H1 (cell line): ENCODE data around the gene CCDC88A. TPM values are rescaled to one million over a fixed set of nuclear protein-coding genes. Genes with fewer than 3 reads are reported as not detected.

Source experiments
- CTCF ChIA-PET: fragments of 300-600 bp; sonication (Branson Sonifier 250); formaldehyde crosslinking; loops from one replicate; lab custom pipeline; 2021; ENCODE audit not compliant: partially characterized antibody; lab: Charles Lee
- POLR2A ChIA-PET: fragments of 300-600 bp; sonication (Branson Sonifier 250); formaldehyde crosslinking; loops from one replicate; lab custom pipeline; 2021; ENCODE audit warnings: inconsistent platforms; ENCODE audit not compliant: partially characterized antibody; lab: Charles Lee
- DNase-seq, 2 experiments: peaks; one replicate each; pipeline versions ENCODE4 v3.0.0 to v3.0.0-alpha.2; 2010 to 2022; ENCODE audit warnings: low spot score in 2 of 2, low read depth in 1 of 2, mixed read lengths in 1 of 2
- FAIRE-seq: peaks from 2 replicates; lab custom pipeline; 2011; peaks lifted over from hg19 to GRCh38; lab: Jason Lieb, UNC
- H2AFZ ChIP-seq: 2 replicates; pipeline ENCODE4 v1.8.1; 2012; ENCODE audit warnings: low read length, inconsistent platforms
- H2AK5ac ChIP-seq: 2 replicates; pipeline ENCODE4 v1.6.1; 2013; ENCODE audit warnings: low read depth, low read length
- H2BK120ac ChIP-seq: replicated peaks from 2 replicates; pipeline ENCODE3; 2013; ENCODE audit warnings: low read depth, low read length, inconsistent platforms
- H2BK12ac ChIP-seq: 2 replicates; pipeline ENCODE4 v1.6.1; 2013; ENCODE audit warnings: low read depth, low read length
- H2BK15ac ChIP-seq: 2 replicates; pipeline ENCODE4 v1.6.1; 2013; ENCODE audit warnings: low read length
- H2BK20ac ChIP-seq: 2 replicates; pipeline ENCODE4 v1.6.1; 2013; ENCODE audit warnings: low read length
- H2BK5ac ChIP-seq: 2 replicates; pipeline ENCODE4 v1.6.1; 2013; ENCODE audit warnings: low read depth, low read length
- H3K14ac ChIP-seq: 2 replicates; pipeline ENCODE4 v1.6.1; 2013; ENCODE audit warnings: inconsistent platforms; ENCODE audit not compliant: insufficient read length
- H3K18ac ChIP-seq: 2 replicates; pipeline ENCODE4 v1.6.1; 2013; ENCODE audit warnings: low read length; ENCODE audit errors: extremely low read depth
- H3K23ac ChIP-seq: 2 replicates; pipeline ENCODE4 v1.6.1; 2013; ENCODE audit warnings: inconsistent platforms; ENCODE audit not compliant: insufficient read length
- H3K23me2 ChIP-seq: 2 replicates; pipeline ENCODE4 v1.6.1; 2013; ENCODE audit warnings: low read depth, low read length
- H3K27ac ChIP-seq: 2 replicates; pipeline ENCODE4 v1.6.1; 2011; ENCODE audit warnings: low read depth, low read length, inconsistent platforms
- H3K27me3 ChIP-seq, 4 experiments: replicated peaks in 1 of 4; 1 replicate in 1 of 4; 2 replicates in 3 of 4; pipeline versions ENCODE4 v1.6.1 to v1.8.1; 2011 to 2013; ENCODE audit warnings: low read length in 3 of 4, mild to moderate bottlenecking in 3 of 4, inconsistent platforms in 2 of 4, mixed read lengths in 2 of 4, moderate library complexity in 1 of 4; ENCODE audit not compliant: control insufficient read depth in 3 of 4, insufficient read depth in 3 of 4; ENCODE audit errors: extremely low read depth in 1 of 4
- H3K36me3 ChIP-seq, 4 experiments: 2 replicates each; pipeline versions ENCODE4 v1.6.1 to v1.8.1; 2011 to 2013; ENCODE audit warnings: mild to moderate bottlenecking in 4 of 4, low read length in 3 of 4, moderate library complexity in 2 of 4, control low read depth in 1 of 4, inconsistent platforms in 1 of 4; ENCODE audit not compliant: insufficient read depth in 4 of 4, control insufficient read depth in 2 of 4
- H3K4ac ChIP-seq: replicated peaks from 2 replicates; pipeline ENCODE3; 2013; ENCODE audit warnings: low read length, low read depth, mixed read lengths, inconsistent platforms; ENCODE audit not compliant: insufficient read length
- H3K4me1 ChIP-seq, 4 experiments: replicated peaks in 1 of 4; 1 replicate in 1 of 4; 2 replicates in 3 of 4; pipeline versions ENCODE4 v1.6.1 to v1.8.1; 2011 to 2013; ENCODE audit warnings: low read length in 3 of 4, inconsistent platforms in 2 of 4, mixed read lengths in 1 of 4; ENCODE audit not compliant: insufficient read depth in 4 of 4, control insufficient read depth in 3 of 4
- H3K4me2 ChIP-seq, 2 experiments: 2 replicates each; pipeline versions ENCODE4 v1.6.1 to v1.8.1; 2011 to 2013; ENCODE audit warnings: low read depth in 2 of 2, low read length in 2 of 2, control low read depth in 1 of 2, inconsistent platforms in 1 of 2, mild to moderate bottlenecking in 1 of 2; ENCODE audit not compliant: insufficient read depth in 1 of 2
- H3K4me3 ChIP-seq, 4 experiments: fragments of 200-600, 300-600 bp in 1 of 4; sonication (generic), shearing (Covaris generic), sonication (Bioruptor Twin) in 1 of 4; 2 replicates each; pipeline versions ENCODE4 v1.5.1 to v1.8.1; 2011 to 2016; ENCODE audit warnings: low read length in 4 of 4, low read depth in 3 of 4, control low read depth in 2 of 4, inconsistent platforms in 2 of 4, mild to moderate bottlenecking in 2 of 4, mixed read lengths in 1 of 4, moderate library complexity in 1 of 4; ENCODE audit not compliant: insufficient read depth in 2 of 4; ENCODE audit errors: extremely low read depth in 1 of 4
- H3K56ac ChIP-seq: replicated peaks from 2 replicates; pipeline ENCODE3; 2013; ENCODE audit warnings: low read depth, mild to moderate bottlenecking, mixed read lengths, low read length, inconsistent platforms; ENCODE audit not compliant: insufficient read length
- H3K79me1 ChIP-seq: 2 replicates; pipeline ENCODE4 v1.6.1; 2013; ENCODE audit warnings: low read depth, low read length, control low read depth
- H3K79me2 ChIP-seq, 2 experiments: 2 replicates each; pipeline versions ENCODE4 v1.6.1 to v1.8.1; 2012 to 2013; ENCODE audit warnings: low read length in 2 of 2, mild to moderate bottlenecking in 2 of 2, inconsistent platforms in 1 of 2; ENCODE audit not compliant: insufficient read depth in 2 of 2, control insufficient read depth in 1 of 2
- H3K9ac ChIP-seq, 4 experiments: replicated peaks in 1 of 4; 1 replicate in 1 of 4; 2 replicates in 3 of 4; pipeline versions ENCODE4 v1.6.1 to v1.8.1; 2011 to 2013; ENCODE audit warnings: low read depth in 3 of 4, low read length in 3 of 4, control low read depth in 2 of 4, mild to moderate bottlenecking in 2 of 4, moderate library complexity in 2 of 4, inconsistent platforms in 1 of 4; ENCODE audit errors: extremely low read depth in 1 of 4
- H3K9me3 ChIP-seq, 2 experiments: 2 replicates each; pipeline versions ENCODE4 v1.6.1 to v1.8.1; 2012 to 2013; ENCODE audit warnings: mild to moderate bottlenecking in 2 of 2, moderate library complexity in 2 of 2, control low read depth in 1 of 2, inconsistent platforms in 1 of 2, low read depth in 1 of 2, low read length in 1 of 2, mixed read lengths in 1 of 2; ENCODE audit not compliant: insufficient read depth in 2 of 2
- H4K20me1 ChIP-seq, 2 experiments: replicated peaks in 1 of 2; 2 replicates each; pipeline versions ENCODE3 to v1.8.1; 2011 to 2013; ENCODE audit warnings: inconsistent platforms in 2 of 2, low read length in 2 of 2, mild to moderate bottlenecking in 1 of 2; ENCODE audit not compliant: insufficient read depth in 2 of 2, control insufficient read depth in 1 of 2
- H4K5ac ChIP-seq: 2 replicates; pipeline ENCODE4 v1.6.1; 2013; ENCODE audit warnings: low read length, low read depth, mixed read lengths, inconsistent platforms; ENCODE audit not compliant: insufficient read length
- H4K8ac ChIP-seq: 2 replicates; pipeline ENCODE4 v1.8.0; 2013; ENCODE audit warnings: mild to moderate bottlenecking, moderate library complexity, low read length, inconsistent platforms; ENCODE audit not compliant: insufficient read depth; ENCODE audit errors: extremely low read depth
- H4K91ac ChIP-seq: replicated peaks from 2 replicates; pipeline ENCODE3; 2013; ENCODE audit warnings: low read length, mixed read lengths, inconsistent platforms; ENCODE audit not compliant: insufficient read length
- ASH2L ChIP-seq: fragments of 200-600, 300-600 bp; sonication (generic); IDR thresholded peaks from one replicate; pipeline ENCODE4 v1.7.1; 2017; ENCODE audit warnings: low read length
- BACH1 ChIP-seq: IDR thresholded peaks from 2 replicates; pipeline ENCODE4 v1.6.1; 2012; ENCODE audit warnings: low read length, improper control_type of control experiment
- GABPA ChIP-seq: IDR thresholded peaks from 2 replicates; pipeline ENCODE4 v1.6.1; 2011; ENCODE audit warnings: mild to moderate bottlenecking, low read length, moderate library complexity, borderline replicate concordance; ENCODE audit not compliant: insufficient read depth
- GTF2F1 ChIP-seq: IDR thresholded peaks from 2 replicates; pipeline ENCODE4 v1.6.1; 2012; ENCODE audit warnings: low read depth, low read length, improper control_type of control experiment, borderline replicate concordance
- KDM4A ChIP-seq: IDR thresholded peaks from one replicate; pipeline ENCODE4 v1.7.1; 2012; ENCODE audit warnings: low read depth, mild to moderate bottlenecking, moderate library complexity, low read length, inconsistent platforms; ENCODE audit not compliant: severe bottlenecking
- WGBS, 2 experiments: shearing (Covaris generic) in 1 of 2; methylation state at CpG; one replicate each; pipeline versions ENCODE4 v1.1.6 to v1.1.7; 2013 to 2015; ENCODE audit warnings: low lambda C conversion rate in 2 of 2, mixed read lengths in 2 of 2, inconsistent platforms in 1 of 2, low coverage in 1 of 2, missing lambda C conversion rate in 1 of 2; ENCODE audit not compliant: insufficient replicate concordance in 2 of 2, insufficient coverage in 1 of 2, insufficient read length in 1 of 2; ENCODE audit errors: extremely low coverage in 1 of 2, missing lambda C conversion rate in 1 of 2; 5-methylcytosine and 5-hydroxymethylcytosine counted together
- polyA plus RNA-seq, 7 experiments: library from polyadenylated mRNA; depleted of rRNA in 3 of 7; stranded (reverse) in 5 of 7; unstranded in 2 of 7; fragments of >200 nt in 5 of 7; fragments of 200-250 nt in 2 of 7; gene quantifications; 1 replicate in 5 of 7; 2 replicates in 1 of 7; 4 replicates in 1 of 7; pipeline versions ENCODE4 v1.2.1 to v1.2.3, GENCODE V29; 2011 to 2013; ENCODE audit warnings: missing spikeins in 2 of 7, mixed read lengths in 2 of 7
- total RNA-seq: library from RNA; stranded (reverse); fragmentation: NEBNext Ultra II Directional; extraction: Animal tissue kit (Norgen Biotek cat#: 25700); gene quantifications from 2 replicates; pipeline ENCODE4 v1.2.1, GENCODE V29; 2021

CCDC88A gene
- total and polyA plus RNA-seq, 2 of the 8 experiments (the other 6 are each of a cell fraction or from before 2014, with no cell fraction given), result 27.0 to 98.0 TPM

DNA sequence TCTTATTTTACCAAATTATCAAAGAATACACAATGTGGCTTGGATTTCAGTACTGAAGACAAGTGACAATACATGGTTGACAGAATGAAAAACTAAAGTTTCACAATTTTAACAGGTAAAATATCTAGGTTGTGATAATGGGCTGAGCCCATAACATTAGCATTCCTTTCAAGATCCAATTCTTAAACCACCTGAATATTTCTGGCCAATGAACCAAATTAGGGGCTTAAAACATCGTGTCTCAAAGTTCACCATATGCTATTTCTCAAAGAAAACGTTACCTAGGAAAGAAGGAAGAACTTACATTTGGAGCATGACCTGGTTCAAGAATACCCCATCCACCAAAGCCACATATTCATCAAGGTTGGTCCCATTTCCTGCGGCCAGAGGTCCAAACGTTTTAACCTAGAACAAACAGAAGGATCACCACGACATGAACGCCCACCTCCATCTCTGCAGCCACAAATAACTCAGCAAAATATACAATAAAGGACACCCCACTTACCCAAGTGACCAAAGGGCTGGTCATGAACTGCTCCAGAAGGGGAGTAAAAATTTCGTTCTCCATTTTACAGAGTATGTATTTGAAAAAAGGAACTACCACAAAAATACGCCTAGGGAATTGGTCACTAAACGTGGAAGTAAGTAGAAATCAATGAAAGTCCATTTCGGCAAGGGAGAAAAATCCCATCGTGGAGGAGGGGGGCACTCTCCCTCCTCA, 984 bp downstream of the CCDC88A start:
- CTCF ChIA-PET, result interaction anchor here (0.6 kb wide), 1 partner anchor 102 kb away, joined by 4 read pairs; no protein-coding TSS in a partner anchor
- whole genome bisulfite sequencing, 2 experiments, result 4% methylated on average over 11 of the region's 11 CpGs; no CpG with 5 or more reads in 1 of the 2 experiments
- Histone ChIP-seq H2AK5ac (no peak overlapping the region), H3K4me2 (peak overlapping the region; percentile 68 to 99), H4K8ac (0 out of 2 replicates have a peak overlapping the region, but pooled peaks have one; percentile 90), H3K9ac (peak overlapping the region in 3 of 4 experiments; percentile 68 to 69 (median 68); a peak in 6 of 7 replicates), H3K27ac (0 out of 2 replicates have a peak overlapping the region, but pooled peaks have one; percentile 49), H3K23ac (no peak overlapping the region), H3K36me3 (peaks cover 0 to 3% (median 0%) of the 10 kb centered on the region in 4 experiments; a peak in 2 of 8 replicates), H3K56ac (no peak overlapping the region), H4K91ac (peak overlapping the region; percentile 64), H2AFZ (peak overlapping the region; percentile 64), H2BK12ac (no peak overlapping the region), H3K79me2 (peaks cover 0 to 48% of the 10 kb centered on the region in 2 experiments; a peak in 3 of 4 replicates), H3K18ac (0 out of 2 replicates have a peak overlapping the region, but pooled peaks have one; percentile 81), H3K14ac (no peak overlapping the region), H2BK15ac (no peak overlapping the region), H3K9me3 (no peaks in the 10 kb centered on the region), H3K27me3 (no peaks in the 10 kb centered on the region), H2BK120ac (no peak overlapping the region), H2BK5ac (peak overlapping the region; percentile 69; the same call in 1 of the 2 replicates), H3K23me2 (peaks cover 10% of the 10 kb centered on the region), H4K20me1 (no peaks in the 10 kb centered on the region), H3K4ac (no peak overlapping the region), H3K4me1 (no peaks in the 10 kb centered on the region), H3K79me1 (peaks cover 3% of the 10 kb centered on the region; the same call in 1 of the 2 replicates), H4K5ac (no peak overlapping the region), H2BK20ac (no peak overlapping the region), H3K4me3 (peak overlapping the region; percentile 79 to 89 (median 81))
- FAIRE-seq, result no peak
- POLR2A ChIA-PET, result interaction anchor here (1.0 to 1.8 kb wide), 5 partner anchors 8 to 186 kb away, joined by 3 to 6 read pairs (median 5); partner anchors contain the start of genes CLHC1 and RPS27A
- no peak for TF ChIP-seq ASH2L
- TF ChIP-seq GTF2F1, result no peak
- TF ChIP-seq KDM4A, result no peak
- TF ChIP-seq BACH1, result no peak
- TF ChIP-seq GABPA, result no peak
- no peak for DNase-seq
